Measurements from ENCODE around the gene ZBTB20.

Gene ZBTB20

GRCh38 chr3:114558271-114558670 is 588.8 kb downstream of the ZBTB20 start:
- no peak for DNase-seq

- no peak for DNase-seq
Observed at GRCh38 chr3:114557791-114558190, 589.3 kb downstream of the ZBTB20 start.

- no peak for DNase-seq
Observed at GRCh38 chr3:114556657-114557213, 590.4 kb downstream of the ZBTB20 start.

GRCh38 chr3:114554731-114555130 is 592.4 kb downstream of the ZBTB20 start:
- no peak for DNase-seq

GRCh38 chr3:114553949-114554593 is 593.0 kb downstream of the ZBTB20 start:
- no peak for DNase-seq

GRCh38 chr3:114552527-114552812 is 594.6 kb downstream of the ZBTB20 start:
- no peak for DNase-seq

GRCh38 chr3:114551770-114552526 is 595.1 kb downstream of the ZBTB20 start:
- no peak for DNase-seq

- DNase-seq: no peak
Observed at GRCh38 chr3:114550165-114550564, 596.9 kb downstream of the ZBTB20 start.

- no peak for DNase-seq
Observed at GRCh38 chr3:114545193-114545592, 601.9 kb downstream of the ZBTB20 start.

- DNase-seq: no peak
Observed at GRCh38 chr3:114542359-114542758, 604.7 kb downstream of the ZBTB20 start.

- DNase-seq: no peak
Observed at GRCh38 chr3:114539525-114539924, 607.6 kb downstream of the ZBTB20 start.

- no peak for DNase-seq
Observed at GRCh38 chr3:114538211-114538610, 608.9 kb downstream of the ZBTB20 start.

GRCh38 chr3:114528517-114528916 is 618.6 kb downstream of the ZBTB20 start:
- no peak for DNase-seq

GRCh38 chr3:114527036-114527644 is 619.9 kb downstream of the ZBTB20 start:
- no peak for DNase-seq

- no peak for DNase-seq
Observed at GRCh38 chr3:114525278-114525677, 621.8 kb downstream of the ZBTB20 start.

GRCh38 chr3:114519415-114519814 is 627.7 kb downstream of the ZBTB20 start:
- DNase-seq: no peak

GRCh38 chr3:114518206-114518808 is 628.8 kb downstream of the ZBTB20 start:
- no peak for DNase-seq

- DNase-seq: no peak
Observed at GRCh38 chr3:114510201-114510600, 636.9 kb downstream of the ZBTB20 start.

- no peak for DNase-seq
Observed at GRCh38 chr3:114509756-114510155, 637.3 kb downstream of the ZBTB20 start.

- DNase-seq: no peak
Observed at GRCh38 chr3:114508976-114509375, 638.1 kb downstream of the ZBTB20 start.

GRCh38 chr3:114508208-114508607 is 638.9 kb downstream of the ZBTB20 start:
- no peak for DNase-seq

- no peak for DNase-seq
Observed at GRCh38 chr3:114506591-114507300, 640.3 kb downstream of the ZBTB20 start.
